HEK293 (cell line): ENCODE measurements around the gene SLC22A17.

Source experiments
- CTCF ChIA-PET: fragments of 350-600 bp; formaldehyde crosslinking; extraction: SDS; loops from one replicate; lab custom pipeline; 2021; ENCODE audit warnings: antibody characterized with exemption; lab: Yijun Ruan, JAX
- POLR2A ChIA-PET: fragments of 300-600 bp; formaldehyde crosslinking; extraction: SDS; loops from one replicate; lab custom pipeline; 2020; ENCODE audit warnings: antibody characterized with exemption, inconsistent platforms; lab: Yijun Ruan, JAX
- H3K27ac ChIP-seq: fragments of 200-500 bp; sonication (Bioruptor generic); 2 replicates; pipeline ENCODE4 v1.5.1; 2014; ENCODE audit warnings: low read depth, low read length, control low read depth, inconsistent platforms; ENCODE audit errors: extremely low read depth
- H3K36me3 ChIP-seq, 2 experiments: fragments of 200-500 bp in 1 of 2; sonication (Bioruptor generic) in 1 of 2; 1 replicate in 1 of 2; 2 replicates in 1 of 2; pipeline ENCODE4 v1.5.1; 2014 to 2017; ENCODE audit warnings: inconsistent platforms in 2 of 2, low read length in 2 of 2; ENCODE audit not compliant: control insufficient read depth in 2 of 2, insufficient read depth in 1 of 2
- H3K4me1 ChIP-seq: fragments of 200-500 bp; sonication (Bioruptor generic); 2 replicates; pipeline ENCODE4 v1.5.1; 2014; ENCODE audit warnings: mild to moderate bottlenecking, low read length, inconsistent platforms; ENCODE audit not compliant: control insufficient read depth, insufficient read depth
- H3K4me3 ChIP-seq: 2 replicates; pipeline ENCODE4 v1.5.1; 2011; ENCODE audit warnings: low read depth, mild to moderate bottlenecking, control low read depth, low read length, moderate library complexity
- H3K9me3 ChIP-seq: fragments of 200-500 bp; sonication (Bioruptor generic); 2 replicates; pipeline ENCODE4 v1.5.1; 2014; ENCODE audit warnings: low read depth, low read length, inconsistent platforms; ENCODE audit not compliant: control insufficient read depth, insufficient read depth
- AEBP2 ChIP-seq: fragments of 450-650 bp; formaldehyde crosslinking; IDR thresholded peaks from 2 replicates; pipeline ENCODE4 v1.5.1; 2016; ENCODE audit warnings: missing biosample characterization, missing genetic modification characterization, borderline replicate concordance
- ATF2 ChIP-seq: fragments of 450-650 bp; formaldehyde crosslinking; IDR thresholded peaks from 2 replicates; pipeline ENCODE4 v1.5.1; 2016; ENCODE audit warnings: missing biosample characterization, missing genetic modification characterization, low read depth
- MYNN ChIP-seq: fragments of 450-650 bp; formaldehyde crosslinking; IDR thresholded peaks from 2 replicates; pipeline ENCODE4 v1.5.1; 2016; ENCODE audit warnings: missing biosample characterization, missing genetic modification characterization, borderline replicate concordance
- REST ChIP-seq: fragments of 450-650 bp; formaldehyde crosslinking; IDR thresholded peaks from 2 replicates; pipeline ENCODE4 v1.5.1; 2016; ENCODE audit warnings: missing biosample characterization, missing genetic modification characterization
- ZBTB21 ChIP-seq: fragments of 450-650 bp; formaldehyde crosslinking; IDR thresholded peaks from 2 replicates; pipeline ENCODE4 v1.5.1; 2017; ENCODE audit warnings: missing biosample characterization, missing genetic modification characterization
- ZNF112 ChIP-seq: fragments of 450-650 bp; formaldehyde crosslinking; IDR thresholded peaks from 2 replicates; pipeline ENCODE4 v1.5.0; 2017; ENCODE audit warnings: missing biosample characterization, missing genetic modification characterization
- ZNF16 ChIP-seq: fragments of 450-650 bp; formaldehyde crosslinking; IDR thresholded peaks from 2 replicates; pipeline ENCODE4 v1.5.1; 2016; ENCODE audit warnings: low read depth, missing biosample characterization, missing genetic modification characterization
- ZNF266 ChIP-seq: fragments of 450-650 bp; formaldehyde crosslinking; IDR thresholded peaks from 2 replicates; pipeline ENCODE4 v1.5.1; 2016; ENCODE audit warnings: missing biosample characterization, missing genetic modification characterization, low read depth
- ZNF324 ChIP-seq: fragments of 450-650 bp; formaldehyde crosslinking; IDR thresholded peaks from 2 replicates; pipeline ENCODE4 v1.5.1; 2016; ENCODE audit warnings: missing biosample characterization, missing genetic modification characterization
- ZNF501 ChIP-seq: fragments of 450-650 bp; formaldehyde crosslinking; IDR thresholded peaks from 2 replicates; pipeline ENCODE4 v1.5.1; 2016; ENCODE audit warnings: missing biosample characterization, missing genetic modification characterization
- ZNF580 ChIP-seq: fragments of 450-650 bp; formaldehyde crosslinking; IDR thresholded peaks from 2 replicates; pipeline ENCODE4 v1.5.1; 2016; ENCODE audit warnings: missing biosample characterization, missing genetic modification characterization
- ZNF624 ChIP-seq: fragments of 450-650 bp; formaldehyde crosslinking; IDR thresholded peaks from 2 replicates; pipeline ENCODE4 v1.5.1; 2017; ENCODE audit warnings: missing biosample characterization, missing genetic modification characterization

The SLC22A17 gene

GRCh38 chr14:23365732-23366425, 13.2 kb upstream of the SLC22A17 start:
- CTCF ChIA-PET = interaction anchor here (0.9 kb wide), 1 partner anchor 14 kb away, joined by 4 read pairs; no protein-coding TSS in a partner anchor
- no peaks in the 10 kb centered on the region for H3K9me3 ChIP-seq
- TF ChIP-seq ZNF266 (tag by site-specific recombination) = no peak
- TF ChIP-seq ZNF324 = no peak
- no peak for TF ChIP-seq ATF2 (tag by site-specific recombination)
- TF ChIP-seq ZBTB21 (tag by site-specific recombination) = no peak
- TF ChIP-seq ZNF501 (tag by site-specific recombination) = no peak
- no peak for TF ChIP-seq AEBP2 (tag by site-specific recombination)
- no peak for TF ChIP-seq ZNF16 (tag by site-specific recombination)
- TF ChIP-seq ZNF112 (tag by site-specific recombination) = no peak
- no peak for TF ChIP-seq REST
- no peaks in the 10 kb centered on the region for H3K4me1 ChIP-seq
- no peaks in the 10 kb centered on the region for H3K36me3 ChIP-seq
- H3K4me3 ChIP-seq = no peak overlapping the region
- H3K27ac ChIP-seq = no peak overlapping the region
- POLR2A ChIA-PET = no interaction called here

GRCh38 chr14:23365036-23365731, 12.5 kb upstream of the SLC22A17 start, which contains the start of gene EFS:
Gene EFS, minus strand, starts transcription at chr14:23365172. Its CDS starts 147 bp downstream, at chr14:23365025.
- Histone ChIP-seq H3K4me1 (no peaks in the 10 kb centered on the region), H3K9me3 (no peaks in the 10 kb centered on the region), H3K4me3 (no peak within 1 kb of the TSS), H3K36me3 (no peaks in the 10 kb centered on the region), H3K27ac (no peak within 1 kb of the TSS)
- TF ChIP-seq ZBTB21 (tag by site-specific recombination) (no peak), ZNF624 (no peak), MYNN (tag by site-specific recombination) (no peak), ZNF580 (tag by site-specific recombination) (no peak)
- POLR2A ChIA-PET = no interaction called here
- CTCF ChIA-PET = interaction anchor here (0.9 kb wide), 1 partner anchor 15 kb away, joined by 4 read pairs; no protein-coding TSS in a partner anchor
